ENCODE results near the gene TGM2.
A peak's percentile ranks its signal among the peaks of the same experiment; 100 is the strongest.
"Not testable (repeated sequence)": the region's sequence is repeated elsewhere in the genome, so short reads cannot be mapped to it uniquely, and the experiment has no call there.

Gene TGM2

DNA sequence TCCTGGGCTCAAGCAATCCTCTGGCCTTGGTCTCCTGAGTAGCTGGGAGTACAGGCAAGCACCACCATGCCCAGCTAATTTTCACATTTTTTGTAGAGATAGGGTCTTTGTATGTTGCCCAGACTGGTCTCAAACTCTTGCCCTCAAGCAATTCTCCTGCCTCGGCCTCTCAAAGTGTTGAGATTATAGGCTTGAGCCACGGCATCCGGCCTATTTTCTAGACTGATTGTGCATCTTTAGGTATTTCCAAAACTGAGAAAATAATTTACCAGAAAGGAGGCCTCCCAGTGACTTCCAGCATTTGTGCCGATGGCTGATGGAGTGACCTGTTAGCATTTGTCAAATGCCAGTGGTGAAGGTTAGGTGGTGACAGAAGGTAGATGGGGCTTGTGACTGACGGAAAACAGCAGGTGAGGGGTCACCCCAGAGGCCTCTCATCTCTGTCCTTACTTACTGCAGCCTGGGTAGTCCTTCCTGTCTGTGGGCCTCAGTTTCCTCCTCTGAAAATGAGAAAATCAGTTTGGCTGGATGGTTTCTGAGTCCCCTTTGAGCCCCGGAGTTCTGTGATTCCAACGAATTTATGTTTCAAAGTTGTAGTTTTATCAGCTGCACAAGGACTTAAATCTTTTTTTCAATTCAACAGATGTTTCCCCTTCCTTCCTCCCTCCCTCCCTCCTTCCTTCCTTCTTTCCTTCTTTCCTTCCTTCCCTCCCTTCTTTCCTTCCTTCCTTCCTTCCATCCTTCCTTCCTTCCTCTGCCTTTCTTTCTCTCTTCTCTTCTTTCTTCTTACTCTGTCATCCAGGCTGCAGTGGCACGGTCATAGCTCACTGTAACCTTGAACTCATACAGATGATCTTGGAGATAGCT lies 53.5 kb downstream of the TGM2 start:
- DNase-seq = no peak

DNA sequence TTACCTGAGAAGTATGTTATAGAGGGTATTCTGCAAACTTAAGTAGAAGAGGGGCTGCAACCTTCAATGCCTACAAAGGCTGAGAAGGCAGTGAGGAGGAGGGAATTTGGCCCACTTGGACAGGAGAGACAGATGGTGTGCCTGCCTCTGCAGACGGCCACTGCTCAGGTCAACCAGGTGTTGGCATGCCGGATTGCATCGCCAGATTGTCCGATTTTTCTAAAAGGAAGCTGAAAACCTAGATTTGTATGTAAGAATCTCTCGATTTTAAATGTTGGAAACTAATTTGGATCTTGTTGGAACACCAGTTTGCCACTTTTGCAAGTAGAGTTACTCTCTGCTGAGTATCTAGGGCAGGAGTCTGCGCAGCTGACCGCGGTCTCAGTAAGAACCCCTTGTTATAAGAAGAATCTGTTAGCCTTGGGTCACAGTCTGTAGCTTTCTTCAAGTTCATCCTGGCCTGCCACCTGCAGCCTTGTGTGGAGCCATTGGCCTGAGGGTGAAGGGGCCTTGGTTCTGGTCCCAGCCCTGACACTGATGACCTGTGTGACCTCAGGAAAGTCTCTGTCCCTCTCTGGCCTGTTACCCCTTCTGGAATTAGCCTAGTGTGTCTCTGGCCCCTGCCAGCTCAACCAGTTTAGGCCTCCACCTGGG lies 54.4 kb downstream of the TGM2 start:
- no peak for DNase-seq

DNA sequence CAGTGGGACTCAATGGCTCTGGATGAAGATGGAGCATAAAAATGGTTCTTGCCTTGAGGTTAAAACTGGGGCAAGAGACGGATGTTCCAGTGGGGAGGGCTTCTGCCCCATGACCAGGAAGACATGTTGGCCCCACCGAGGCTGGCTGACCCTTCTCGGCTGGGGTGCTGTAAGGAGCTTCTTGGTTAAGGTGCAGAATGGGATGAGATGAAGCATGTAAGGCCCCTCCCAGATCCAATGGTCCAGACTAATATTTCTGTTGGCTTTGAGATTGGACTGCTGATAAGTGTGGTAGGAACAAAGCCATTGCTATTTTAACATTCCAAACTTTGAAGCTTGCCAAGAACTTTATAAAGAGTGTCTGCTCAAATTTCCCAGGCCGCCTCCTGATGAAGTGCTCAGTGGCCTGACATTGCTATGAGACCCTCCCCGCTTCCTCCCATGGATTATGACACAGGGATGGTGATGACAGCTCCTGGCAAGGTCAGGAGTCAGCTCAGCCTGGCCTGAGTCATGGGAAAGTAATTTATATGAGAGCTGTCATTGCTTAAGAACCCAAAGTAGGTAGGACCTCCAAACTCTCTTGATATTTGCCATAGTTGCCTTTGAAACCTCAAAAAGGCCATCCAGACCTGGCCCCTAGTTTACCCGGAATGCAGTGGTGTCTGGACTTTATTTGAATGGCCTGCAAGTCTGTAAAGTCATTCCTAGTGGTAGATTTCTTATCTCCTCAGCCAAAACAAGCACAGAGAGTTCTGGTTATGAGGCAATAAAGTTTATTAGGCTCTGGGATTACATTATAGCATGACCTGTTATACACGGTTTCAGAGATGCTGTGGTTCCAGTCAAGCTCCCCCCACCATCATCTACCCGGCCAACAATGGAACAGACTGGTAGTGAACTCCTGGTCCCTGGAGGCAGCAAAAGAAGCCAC lies 55.2 kb downstream of the TGM2 start:
- no peak for DNase-seq

DNA sequence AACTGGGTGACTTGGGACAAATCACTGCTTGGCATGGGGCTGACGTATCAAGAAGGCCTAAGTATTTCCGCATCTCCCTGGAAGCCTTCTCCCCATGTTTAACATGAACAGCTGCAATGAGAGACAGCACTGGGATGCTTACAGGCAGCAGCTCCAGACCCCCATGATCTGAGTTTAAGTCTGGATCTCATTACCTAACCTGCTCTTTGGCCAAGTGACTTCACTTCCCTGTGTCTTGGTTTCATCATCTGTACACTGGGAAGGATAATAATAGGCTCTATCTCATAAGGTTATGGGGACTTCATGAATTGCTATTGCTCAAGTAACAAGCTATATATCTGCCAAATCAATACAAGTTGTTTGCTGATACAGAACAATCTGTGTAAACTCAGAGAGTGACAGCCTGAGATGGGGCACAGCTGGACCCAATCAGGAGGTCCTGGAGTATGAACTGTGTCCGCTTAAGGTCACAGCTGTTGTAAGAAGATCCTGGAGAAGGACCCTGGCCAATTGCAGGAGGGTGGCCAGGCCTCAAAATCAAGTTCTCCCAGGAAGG lies 56.0 kb downstream of the TGM2 start:
- DNase-seq = no peak

DNA sequence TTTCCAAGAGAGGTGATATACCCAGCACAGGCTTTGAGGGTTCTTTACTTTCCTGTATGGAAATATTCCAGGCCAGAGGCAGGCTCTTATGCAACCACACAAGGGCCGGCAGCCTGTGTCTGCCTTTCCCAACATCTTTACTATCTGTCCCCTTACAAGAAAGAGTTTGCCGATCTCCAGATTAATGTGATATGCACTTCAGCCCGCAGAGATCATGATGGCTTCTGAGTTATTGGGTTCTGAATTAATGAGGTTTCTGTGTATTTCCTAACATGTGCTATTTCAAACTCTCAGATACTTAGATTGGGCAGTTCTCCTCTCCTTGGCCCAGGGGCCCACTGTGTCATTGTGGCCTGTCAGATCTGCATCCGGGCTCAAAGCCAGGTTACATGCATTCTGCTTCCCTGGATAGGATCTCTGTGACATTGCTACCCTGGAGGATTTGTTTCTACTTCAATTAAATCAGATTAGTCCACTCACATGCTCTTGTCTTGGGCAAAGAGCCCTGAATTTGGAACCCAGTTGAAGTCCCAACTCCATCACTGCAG lies 56.6 kb downstream of the TGM2 start:
- DNase-seq = no peak

DNA sequence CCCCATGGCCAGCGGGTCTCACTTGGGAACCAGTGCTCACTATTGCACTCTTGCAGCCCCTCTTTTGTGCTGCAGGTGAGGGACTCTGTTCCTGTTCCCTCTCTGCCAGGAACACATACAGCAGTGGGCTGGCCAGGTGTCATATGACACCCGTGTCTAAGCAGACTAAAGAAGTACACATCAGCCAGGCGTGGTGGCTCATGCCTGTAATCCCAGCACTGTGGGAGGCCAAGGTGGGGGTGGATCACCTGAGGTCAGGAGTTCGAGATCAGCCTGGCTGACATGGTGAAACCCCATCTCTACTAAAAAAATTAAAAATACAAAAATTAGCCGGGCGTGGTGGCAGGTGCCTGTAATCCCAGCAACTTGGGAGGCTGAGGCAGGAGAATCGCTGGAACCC lies 57.2 kb downstream of the TGM2 start:
- not testable (repeated sequence) for DNase-seq

DNA sequence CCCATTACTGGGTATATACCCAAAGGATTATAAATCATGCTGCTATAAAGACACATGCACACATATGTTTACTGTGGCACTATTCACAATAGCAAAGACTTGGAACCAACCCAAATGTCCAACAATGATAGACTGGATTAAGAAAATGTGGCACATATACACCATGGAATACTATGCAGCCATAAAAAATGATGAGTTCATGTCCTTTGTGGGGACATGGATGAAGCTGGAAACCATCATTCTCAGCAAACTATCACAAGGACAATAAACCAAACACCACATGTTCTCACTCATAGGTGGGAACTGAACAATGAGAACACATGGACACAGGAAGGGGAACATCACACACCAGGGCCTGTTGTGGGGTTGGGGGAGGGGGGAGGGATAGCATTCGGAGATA lies 57.7 kb downstream of the TGM2 start:
- DNase-seq = not testable (repeated sequence)

DNA sequence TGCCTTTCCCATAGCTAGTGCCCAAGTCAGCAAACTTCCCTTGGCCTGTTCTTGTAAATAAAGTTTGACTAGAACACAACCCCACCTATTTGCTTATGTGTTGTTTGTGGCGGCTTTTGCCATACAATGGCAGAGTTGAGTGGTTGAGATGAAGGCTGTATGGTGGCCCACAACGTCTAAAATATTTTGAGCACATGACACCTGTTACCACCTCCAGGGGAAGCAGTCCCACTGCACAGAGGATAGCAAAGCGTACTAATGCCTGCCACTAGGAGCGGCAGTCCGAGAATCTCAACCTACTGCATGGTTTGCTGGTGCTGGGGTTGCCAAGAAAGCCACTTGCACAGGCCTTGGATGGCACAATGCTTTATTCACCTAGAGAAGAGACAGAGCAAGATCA lies 58.6 kb downstream of the TGM2 start:
- no peak for DNase-seq

DNA sequence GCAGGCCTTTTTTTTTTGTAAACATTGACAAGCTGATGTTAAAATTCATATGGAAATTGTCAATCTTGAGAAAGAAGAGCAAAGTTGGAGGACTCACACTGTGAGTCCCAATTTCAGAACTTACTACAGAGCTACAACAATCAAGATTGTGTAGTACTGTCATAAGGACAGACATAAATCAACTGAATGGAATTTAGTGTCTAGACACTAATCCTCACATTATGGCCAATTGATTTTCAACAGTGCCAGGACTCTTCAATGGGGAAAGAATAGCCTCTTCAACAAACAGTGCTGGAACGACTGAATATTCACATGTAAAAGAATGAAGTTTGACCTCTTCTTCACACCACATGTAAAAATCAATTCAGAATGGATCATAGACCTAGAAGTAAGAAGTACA lies 60.8 kb downstream of the TGM2 start:
- no peak for DNase-seq

DNA sequence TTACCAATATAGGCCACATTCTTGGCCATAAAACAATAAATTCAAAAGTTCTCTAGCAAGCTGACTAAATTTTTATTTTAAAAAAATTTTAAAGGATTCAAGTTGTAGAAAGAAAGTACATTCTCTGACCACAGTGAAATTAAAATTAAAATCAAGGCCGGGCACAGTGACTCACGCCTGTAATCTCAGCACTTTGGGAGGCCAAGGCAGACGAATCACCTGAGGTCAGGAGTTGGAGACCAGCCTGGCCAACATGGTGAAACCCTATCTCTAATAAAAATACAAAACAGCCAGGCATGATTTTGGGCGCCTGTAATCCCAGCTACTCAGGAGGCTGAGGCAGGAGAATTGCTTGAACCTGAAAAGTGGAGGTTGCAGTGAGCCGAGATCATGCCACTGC lies 62.9 kb downstream of the TGM2 start:
- DNase-seq = not testable (repeated sequence)

DNA sequence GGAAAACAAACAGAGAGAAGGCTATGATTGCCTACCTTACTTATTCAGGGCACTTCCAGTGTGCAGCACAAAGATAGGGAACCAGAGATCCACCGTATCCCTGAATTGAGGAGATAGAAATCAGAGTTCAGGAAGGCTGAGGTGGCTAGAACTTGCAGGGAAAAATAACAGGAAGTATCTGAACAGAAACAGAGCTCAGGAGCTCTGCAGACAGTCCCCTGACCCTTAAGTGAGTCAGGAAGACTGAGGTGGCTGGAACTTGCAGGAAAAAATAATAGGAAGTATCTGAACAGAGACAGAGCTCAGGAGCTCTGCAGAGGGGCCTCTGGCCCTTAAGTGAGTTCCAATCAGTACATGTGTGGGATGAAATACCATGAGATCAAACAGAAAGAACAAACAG lies 66.1 kb downstream of the TGM2 start:
- DNase-seq = no peak

DNA sequence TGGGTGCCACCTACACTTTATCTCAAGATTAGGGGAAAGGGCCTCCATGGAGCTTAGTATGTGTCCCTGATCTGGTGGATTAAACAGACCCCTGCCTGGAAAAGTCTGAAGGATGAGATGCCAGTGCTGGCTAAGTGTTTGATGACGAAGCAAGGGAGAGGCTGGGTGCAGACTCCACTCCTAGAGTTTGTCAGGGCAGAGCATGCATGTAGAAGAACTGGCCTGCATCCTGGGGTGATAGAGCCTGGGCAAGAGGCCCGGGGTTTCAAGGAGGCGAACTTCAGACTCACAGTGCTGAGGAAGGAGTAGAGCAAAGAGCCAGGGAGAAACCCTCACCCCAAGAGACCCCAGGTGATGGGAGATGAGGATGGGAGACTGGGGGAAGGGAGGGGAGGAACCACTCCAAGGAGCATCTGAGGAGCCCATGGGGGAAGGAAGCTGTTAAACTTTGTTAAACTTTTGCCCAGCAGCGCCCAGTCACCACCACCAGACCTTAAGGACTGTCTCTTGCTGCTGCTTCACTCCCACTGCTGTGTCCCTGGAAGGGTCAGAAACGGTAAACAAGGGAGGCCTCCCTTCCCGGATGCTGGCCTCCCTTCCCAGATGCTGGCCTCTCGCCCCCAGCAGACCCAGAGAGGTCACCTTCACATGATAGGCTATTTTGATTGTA lies 69.9 kb downstream of the TGM2 start:
- no peak for DNase-seq

DNA sequence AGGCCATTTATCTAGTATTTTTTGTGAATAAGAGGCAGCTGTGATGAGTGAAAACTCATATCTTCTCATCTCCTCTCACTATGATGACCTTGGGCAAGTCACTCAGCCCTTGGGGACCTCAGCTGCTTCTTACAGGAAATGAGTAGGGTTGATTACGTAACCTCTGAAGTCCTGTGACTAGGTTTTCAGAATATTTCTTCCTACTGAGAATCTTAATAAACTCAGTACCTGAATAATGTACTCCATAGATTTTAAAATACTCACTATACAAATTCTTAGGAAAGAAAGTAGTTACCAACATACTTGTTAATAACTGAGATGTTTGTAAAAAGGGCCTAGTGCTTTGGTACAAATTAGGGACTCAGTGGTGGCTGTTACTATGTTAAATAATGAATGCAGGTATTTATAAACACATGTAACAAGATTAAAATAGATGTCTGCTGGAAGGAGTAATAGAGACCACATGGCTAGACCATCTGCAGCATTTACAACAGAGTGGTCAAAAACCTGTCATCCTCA lies 70.6 kb downstream of the TGM2 start:
- DNase-seq = peak; percentile 84 to 92

DNA sequence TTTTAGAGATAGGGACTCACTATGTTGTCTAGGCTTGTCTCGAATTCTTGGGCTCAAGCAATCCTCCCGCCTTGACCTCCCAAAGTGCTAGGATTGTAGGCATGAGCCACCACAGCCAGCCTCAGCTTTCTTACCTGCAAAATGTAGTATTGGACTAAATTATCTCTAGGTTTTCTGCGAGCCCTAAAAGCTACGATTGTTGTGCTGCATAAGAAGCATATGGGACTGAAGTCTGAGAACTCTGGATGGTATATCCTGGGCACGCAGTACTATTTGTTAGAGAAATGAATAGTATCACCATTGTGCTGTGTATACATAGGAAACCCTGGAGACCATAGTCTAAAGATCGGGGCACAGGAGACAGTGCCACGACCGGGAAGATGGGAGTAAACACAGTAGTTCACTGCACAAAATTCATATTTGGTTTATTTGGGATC lies 71.4 kb downstream of the TGM2 start:
- no peak for DNase-seq

DNA sequence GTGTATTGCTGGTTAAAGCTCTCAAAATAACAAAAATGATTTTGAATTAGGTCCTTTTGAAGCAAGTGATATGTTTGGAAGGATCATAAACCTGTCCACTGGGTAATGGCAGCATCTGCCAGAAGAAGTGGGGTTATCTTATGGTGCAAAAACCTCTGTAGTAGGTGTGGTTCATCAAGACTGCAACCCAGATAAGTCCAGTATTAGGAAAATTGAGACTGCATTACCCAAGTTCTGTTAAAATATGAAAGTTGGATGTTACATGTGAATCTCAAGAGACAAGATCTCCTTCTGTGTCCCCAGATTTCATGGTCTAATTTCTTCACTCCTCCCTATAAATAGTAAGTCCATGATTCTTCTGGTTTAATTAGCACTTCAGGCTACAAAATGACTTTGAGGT lies 72.2 kb downstream of the TGM2 start:
- DNase-seq = no peak

DNA sequence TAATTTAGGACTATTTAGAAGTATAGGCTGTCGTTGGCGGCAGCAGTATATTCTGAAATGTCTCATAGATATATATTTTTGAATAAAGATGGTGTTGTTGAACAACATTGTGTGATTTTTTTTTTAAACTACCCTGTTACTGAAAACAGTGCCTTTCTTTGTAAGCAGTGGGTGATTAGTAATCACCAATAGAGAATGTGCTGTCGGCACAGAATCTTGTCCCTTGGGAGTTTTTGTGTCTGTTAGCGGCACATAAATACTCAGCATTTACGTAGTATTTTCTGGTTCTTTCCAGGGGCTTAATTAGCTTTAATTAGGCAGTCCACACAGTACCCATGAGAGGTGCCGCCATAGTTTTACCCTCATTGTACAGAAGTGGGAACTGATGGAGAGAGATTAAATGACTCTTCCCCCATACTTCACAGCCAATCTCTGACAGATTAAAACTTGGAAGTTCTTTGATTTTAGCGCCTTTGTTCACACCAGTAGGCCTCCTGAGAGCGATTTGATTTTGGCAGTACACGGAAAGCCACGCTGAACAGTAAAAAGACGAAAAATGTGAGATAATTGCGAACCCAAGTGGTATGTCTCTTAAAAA lies 72.7 kb downstream of the TGM2 start:
- DNase-seq = no peak

DNA sequence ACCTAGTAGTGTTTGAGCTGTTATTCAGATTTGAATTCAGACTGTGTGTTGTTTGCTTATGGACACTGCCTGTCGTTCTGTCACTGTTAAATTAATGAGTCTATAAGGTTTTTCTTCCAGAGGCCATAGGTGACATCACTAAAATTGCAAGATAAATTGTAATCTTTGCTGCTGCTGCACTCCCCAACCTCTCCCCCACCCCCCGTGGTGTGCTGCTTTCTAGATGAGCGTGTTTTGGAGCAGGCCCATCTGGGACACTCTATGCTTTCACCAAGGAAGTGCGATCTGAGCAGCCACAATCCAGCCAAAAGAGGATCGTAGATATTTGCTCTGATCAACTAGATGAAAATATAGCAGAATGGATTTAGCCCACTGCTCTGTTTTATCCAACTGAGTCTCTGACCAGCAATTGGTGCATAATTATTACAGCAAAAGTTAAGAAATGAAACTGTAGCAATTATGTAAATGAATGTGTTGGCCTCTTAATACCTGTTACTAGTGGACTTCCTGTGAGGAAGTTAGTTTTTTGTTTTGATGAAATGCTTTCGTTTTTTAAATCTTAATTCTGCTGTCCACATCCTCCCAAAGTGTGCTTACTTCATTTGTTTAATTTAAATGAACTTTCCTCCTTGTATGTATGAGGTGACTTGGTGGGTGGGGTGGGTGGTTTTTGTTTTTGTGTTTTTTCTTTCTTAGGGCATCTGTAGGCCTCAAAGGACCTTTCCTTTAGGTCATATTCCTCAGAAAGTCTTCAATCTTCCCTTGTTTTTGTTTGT lies 73.4 kb downstream of the TGM2 start:
- DNase-seq = no peak

DNA sequence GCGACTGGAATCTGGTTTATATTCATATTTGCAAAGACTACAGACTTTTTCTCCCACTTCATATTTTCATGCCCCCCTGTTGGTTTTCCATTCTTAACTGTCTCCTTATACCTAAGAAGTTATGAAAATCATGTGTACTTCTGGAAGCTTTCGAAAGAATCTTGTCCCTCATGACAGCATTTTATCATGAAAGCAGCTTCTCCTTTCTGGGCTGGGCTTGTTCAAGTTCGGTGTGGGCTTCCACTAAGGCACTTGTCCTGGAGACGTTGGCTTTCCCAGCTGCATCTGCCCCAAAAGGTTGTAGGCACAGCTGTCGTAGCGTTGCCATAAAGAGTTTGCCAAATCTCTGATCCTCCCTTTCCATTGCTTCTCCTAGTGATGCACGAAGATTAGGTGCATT lies 75.0 kb downstream of the TGM2 start:
- no peak for DNase-seq

DNA sequence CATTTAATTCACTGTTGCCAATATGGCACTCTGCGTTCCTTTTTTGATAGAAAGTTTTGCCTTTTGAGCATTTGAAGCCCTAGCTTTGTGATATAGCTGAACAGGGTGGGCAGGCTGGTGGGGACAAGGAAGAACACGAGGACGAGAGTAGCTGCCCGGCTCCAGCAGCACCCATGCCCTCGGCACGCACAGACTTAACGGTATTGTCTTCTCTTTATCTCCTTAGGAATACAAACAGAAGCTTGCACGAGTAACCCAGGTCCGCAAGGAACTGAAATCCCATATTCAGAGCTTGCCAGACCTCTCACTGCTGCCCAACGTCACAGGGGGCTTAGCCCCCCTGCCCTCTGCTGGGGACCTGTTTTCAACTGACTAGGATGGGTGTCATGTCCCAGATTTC lies 75.6 kb downstream of the TGM2 start:
- DNase-seq = no peak

DNA sequence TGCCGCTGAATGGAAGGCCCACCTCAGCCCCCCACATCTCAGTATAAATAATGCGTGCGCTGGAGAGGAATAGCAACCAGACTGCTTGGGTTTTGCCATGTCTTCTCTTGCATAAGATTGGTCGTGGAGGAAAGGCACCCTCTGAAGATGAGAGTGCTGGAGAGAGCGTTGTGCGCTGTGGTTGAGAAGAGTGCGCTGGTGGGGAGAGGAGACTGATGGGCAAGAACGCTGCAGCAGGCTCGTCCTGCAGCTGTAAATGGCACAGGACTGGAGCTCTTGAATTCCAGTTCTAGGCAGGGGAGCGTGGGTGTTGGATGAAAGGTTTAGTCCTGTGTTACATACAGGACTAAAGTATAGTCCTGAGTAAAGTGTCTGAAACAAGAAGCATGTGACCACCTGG lies 80.0 kb downstream of the TGM2 start:
- no peak for DNase-seq
